ENCODE results near the gene MGARP.

The MGARP gene

DNA sequence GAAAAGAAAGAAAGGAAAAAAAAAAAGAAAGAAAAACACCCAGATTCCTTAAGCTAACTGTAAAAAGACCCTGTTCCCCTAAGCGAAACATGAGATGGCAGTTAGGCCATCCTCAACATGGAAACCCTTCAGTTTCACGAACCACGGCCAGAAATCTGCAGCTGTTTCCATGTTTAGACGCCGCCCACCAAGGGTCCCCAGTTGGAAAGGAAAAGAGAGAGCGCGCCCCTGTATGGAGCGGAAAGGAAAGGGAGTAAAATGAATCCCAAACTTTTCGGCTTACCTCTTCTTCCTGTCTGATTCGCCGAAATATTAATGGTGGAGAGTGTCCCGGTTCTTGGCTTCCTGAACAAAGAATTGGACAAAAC lies 38.3 kb downstream of the MGARP start:
- H3K79me2 ChIP-seq (ENCODE audit: insufficient read depth, low read length) = no peaks in the 10 kb centered on the region
- no peak overlapping the region for H3K4me2 ChIP-seq (ENCODE audit: low read depth, low read length, poor library complexity, severe bottlenecking)
- no peak for TF ChIP-seq EZH2phosphoT487 (conservative IDR thresholded peaks at IDR 0.05; ENCODE audit: low read length)
- no peak overlapping the region for H3K9ac ChIP-seq (ENCODE audit: low read length)
- no peaks in the 10 kb centered on the region for H3K27me3 ChIP-seq (ENCODE audit: low read length)
- no peak overlapping the region for H3K27ac ChIP-seq (ENCODE audit: low read depth, low read length)
- H3K9me2 ChIP-seq (replicated peaks; ENCODE audit: insufficient read depth, low read length) = no peaks in the 10 kb centered on the region
- no peak overlapping the region for H2AFZ ChIP-seq (ENCODE audit: low read depth, low read length, severe bottlenecking)
- H3K36me3 ChIP-seq (ENCODE audit: low read length) = no peaks in the 10 kb centered on the region
- no peaks in the 10 kb centered on the region for H4K20me1 ChIP-seq (ENCODE audit: low read depth, low read length)
- H3F3A ChIP-seq (ENCODE audit: insufficient read depth) = no peaks in the 10 kb centered on the region
- H3K9me3 ChIP-seq (ENCODE audit: insufficient read depth, low read length) = no peaks in the 10 kb centered on the region
- no peak overlapping the region for H3K4me3 ChIP-seq (ENCODE audit: insufficient read depth, low read length, poor library complexity, severe bottlenecking)

DNA sequence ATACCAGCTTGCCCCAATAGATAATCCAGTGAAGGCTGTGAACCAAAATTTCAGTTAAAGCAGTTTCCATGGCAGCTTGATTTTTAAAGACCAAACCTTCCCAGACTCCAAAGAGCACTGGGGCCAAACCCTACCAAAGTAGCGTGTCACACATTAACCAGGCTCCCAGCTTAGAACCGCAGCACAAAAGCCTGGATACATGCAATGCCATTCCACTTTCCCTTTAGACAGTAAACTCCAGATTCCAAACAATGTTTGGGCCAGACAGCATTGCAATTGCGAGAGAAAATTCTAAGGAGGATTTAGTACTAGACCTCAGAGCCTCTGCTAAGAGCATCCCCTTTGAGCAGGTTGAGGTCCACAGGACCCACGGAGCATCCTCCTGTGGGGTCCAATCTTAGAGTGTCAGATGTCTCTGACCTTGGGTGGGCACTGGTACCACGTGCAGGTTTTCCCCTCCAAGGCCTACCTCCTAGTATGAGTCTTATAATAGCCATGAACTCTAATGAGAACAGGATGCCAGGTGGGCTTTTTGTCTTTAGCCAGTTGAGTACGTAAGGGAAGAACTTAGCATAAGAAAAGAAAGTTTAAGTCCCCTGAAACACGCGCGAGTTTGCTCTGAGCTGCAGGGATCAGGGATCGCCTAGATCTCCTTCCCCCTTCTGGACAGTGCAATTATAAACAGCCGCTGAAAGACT lies 38.8 kb downstream of the MGARP start:
- H3K27me3 ChIP-seq (ENCODE audit: low read length) = no peaks in the 10 kb centered on the region
- no peak overlapping the region for H3K27ac ChIP-seq (ENCODE audit: low read depth, low read length)
- H3K4me3 ChIP-seq (ENCODE audit: insufficient read depth, low read length, poor library complexity, severe bottlenecking) = no peak overlapping the region
- H4K20me1 ChIP-seq (ENCODE audit: low read depth, low read length) = no peaks in the 10 kb centered on the region
- no peak overlapping the region for H2AFZ ChIP-seq (ENCODE audit: low read depth, low read length, severe bottlenecking)
- H3K79me2 ChIP-seq (ENCODE audit: insufficient read depth, low read length) = no peaks in the 10 kb centered on the region
- no peak overlapping the region for H3K9ac ChIP-seq (ENCODE audit: low read length)
- no peak overlapping the region for H3K4me2 ChIP-seq (ENCODE audit: low read depth, low read length, poor library complexity, severe bottlenecking)
- no peaks in the 10 kb centered on the region for H3F3A ChIP-seq (ENCODE audit: insufficient read depth)
- TF ChIP-seq EZH2phosphoT487 (conservative IDR thresholded peaks at IDR 0.05; ENCODE audit: low read length) = no peak
- TF ChIP-seq, protein P1, sequence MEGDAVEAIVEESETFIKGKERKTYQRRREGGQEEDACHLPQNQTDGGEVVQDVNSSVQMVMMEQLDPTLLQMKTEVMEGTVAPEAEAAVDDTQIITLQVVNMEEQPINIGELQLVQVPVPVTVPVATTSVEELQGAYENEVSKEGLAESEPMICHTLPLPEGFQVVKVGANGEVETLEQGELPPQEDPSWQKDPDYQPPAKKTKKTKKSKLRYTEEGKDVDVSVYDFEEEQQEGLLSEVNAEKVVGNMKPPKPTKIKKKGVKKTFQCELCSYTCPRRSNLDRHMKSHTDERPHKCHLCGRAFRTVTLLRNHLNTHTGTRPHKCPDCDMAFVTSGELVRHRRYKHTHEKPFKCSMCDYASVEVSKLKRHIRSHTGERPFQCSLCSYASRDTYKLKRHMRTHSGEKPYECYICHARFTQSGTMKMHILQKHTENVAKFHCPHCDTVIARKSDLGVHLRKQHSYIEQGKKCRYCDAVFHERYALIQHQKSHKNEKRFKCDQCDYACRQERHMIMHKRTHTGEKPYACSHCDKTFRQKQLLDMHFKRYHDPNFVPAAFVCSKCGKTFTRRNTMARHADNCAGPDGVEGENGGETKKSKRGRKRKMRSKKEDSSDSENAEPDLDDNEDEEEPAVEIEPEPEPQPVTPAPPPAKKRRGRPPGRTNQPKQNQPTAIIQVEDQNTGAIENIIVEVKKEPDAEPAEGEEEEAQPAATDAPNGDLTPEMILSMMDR (IDR thresholded peaks at IDR 0.05; ENCODE audit: insufficient read depth, low read length, poor library complexity, severe bottlenecking) = no peak
- no peaks in the 10 kb centered on the region for H3K9me2 ChIP-seq (replicated peaks; ENCODE audit: insufficient read depth, low read length)
- H3K9me3 ChIP-seq (ENCODE audit: insufficient read depth, low read length) = no peaks in the 10 kb centered on the region
- no peaks in the 10 kb centered on the region for H3K36me3 ChIP-seq (ENCODE audit: low read length)

DNA sequence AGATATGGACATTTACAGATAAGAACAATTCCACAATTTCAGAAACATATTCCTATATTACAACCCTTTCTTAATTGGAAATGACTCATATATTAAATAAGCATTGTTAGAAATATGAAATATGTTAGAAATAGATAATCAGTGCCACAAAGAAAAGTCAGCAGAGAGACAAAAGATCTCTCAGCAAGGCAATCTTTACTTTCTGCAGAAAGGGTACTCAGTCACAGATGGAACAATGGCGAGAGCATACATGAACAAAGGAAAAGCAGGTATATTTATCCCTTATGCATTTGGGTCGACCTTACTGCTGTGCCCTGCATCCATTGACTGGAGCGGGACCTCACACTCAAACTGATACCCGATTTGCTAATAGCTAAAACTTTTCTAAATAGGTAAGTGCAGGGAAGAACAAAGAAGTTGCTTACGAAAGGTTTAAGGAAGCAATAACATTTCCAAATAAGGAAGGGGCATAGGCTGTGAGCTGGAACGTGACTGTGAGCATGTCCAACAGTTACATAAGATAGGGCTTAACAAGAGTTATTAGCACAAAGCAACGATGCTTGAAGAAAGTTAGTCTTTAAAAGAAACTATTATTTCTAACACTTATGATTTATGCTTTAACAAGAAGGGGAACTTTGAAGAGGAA lies 40.8 kb downstream of the MGARP start:
- Histone ChIP-seq H2AFZ (ENCODE audit: low read depth, low read length, severe bottlenecking) (no peak overlapping the region), H3K9me3 (ENCODE audit: insufficient read depth, low read length) (no peaks in the 10 kb centered on the region), H4K20me1 (ENCODE audit: low read depth, low read length) (no peaks in the 10 kb centered on the region)

More for the DNA sequence above, 40.8 kb downstream of the MGARP start:
- no peak for TF ChIP-seq EZH2phosphoT487 (conservative IDR thresholded peaks at IDR 0.05; ENCODE audit: low read length)
- TF ChIP-seq, protein P1 (IDR thresholded peaks at IDR 0.05; ENCODE audit: insufficient read depth, low read length, poor library complexity, severe bottlenecking) = no peak
- Histone ChIP-seq H3K27me3 (ENCODE audit: low read length) (no peaks in the 10 kb centered on the region), H3K9me2 (replicated peaks; ENCODE audit: insufficient read depth, low read length) (no peaks in the 10 kb centered on the region), H3F3A (ENCODE audit: insufficient read depth) (no peaks in the 10 kb centered on the region), H3K27ac (ENCODE audit: low read depth, low read length) (no peak overlapping the region), H3K4me3 (ENCODE audit: insufficient read depth, low read length, poor library complexity, severe bottlenecking) (no peak overlapping the region), H3K9ac (ENCODE audit: low read length) (no peak overlapping the region), H3K4me2 (ENCODE audit: low read depth, low read length, poor library complexity, severe bottlenecking) (no peak overlapping the region), H3K79me2 (ENCODE audit: insufficient read depth, low read length) (no peaks in the 10 kb centered on the region), H3K36me3 (ENCODE audit: low read length) (no peaks in the 10 kb centered on the region)

Measured in SU-DHL-6 (cell line).